Middle frontal gyrus (tissue), 1 donor: Measurements from ENCODE around the gene APBB1IP.
"Not testable (repeated sequence)": the region's sequence is repeated elsewhere in the genome, so short reads cannot be mapped to it uniquely, and the experiment has no call there.

ENCODE experiments used
- DNase-seq: peaks from one replicate; pipeline ENCODE4 v3.0.0-alpha.2; 2015; ENCODE audit warnings: low spot score; ENCODE audit errors: extremely low spot score

APBB1IP gene

GRCh38 chr10:26441491-26442214, 3.5 kb downstream of the APBB1IP start:
- DNase-seq: no peak

- DNase-seq: no peak
These were observed 7.4 kb downstream of the APBB1IP start for GRCh38 chr10:26445411-26446031.

- DNase-seq: no peak
These were observed 8.1 kb downstream of the APBB1IP start for GRCh38 chr10:26446258-26446657.

DNA sequence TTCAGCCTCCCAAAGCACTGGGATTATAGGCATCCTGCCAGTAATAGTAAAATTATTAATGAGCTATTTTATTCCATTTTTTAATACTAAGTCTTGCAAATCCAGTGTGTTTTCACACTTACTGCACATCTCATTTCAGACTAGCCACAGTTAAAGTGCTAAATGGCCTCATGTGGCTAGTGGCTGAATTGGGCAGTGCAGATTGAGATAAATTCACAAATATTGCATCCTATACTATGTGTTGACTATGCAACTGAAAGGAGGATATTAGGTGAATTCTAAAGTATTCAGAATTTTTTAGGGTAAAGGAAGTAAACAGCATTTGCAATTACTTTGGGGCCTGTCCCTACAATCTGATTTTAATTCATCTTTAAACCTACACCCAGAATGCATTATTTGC, 10.2 kb downstream of the APBB1IP start:
- DNase-seq: no peak

DNA sequence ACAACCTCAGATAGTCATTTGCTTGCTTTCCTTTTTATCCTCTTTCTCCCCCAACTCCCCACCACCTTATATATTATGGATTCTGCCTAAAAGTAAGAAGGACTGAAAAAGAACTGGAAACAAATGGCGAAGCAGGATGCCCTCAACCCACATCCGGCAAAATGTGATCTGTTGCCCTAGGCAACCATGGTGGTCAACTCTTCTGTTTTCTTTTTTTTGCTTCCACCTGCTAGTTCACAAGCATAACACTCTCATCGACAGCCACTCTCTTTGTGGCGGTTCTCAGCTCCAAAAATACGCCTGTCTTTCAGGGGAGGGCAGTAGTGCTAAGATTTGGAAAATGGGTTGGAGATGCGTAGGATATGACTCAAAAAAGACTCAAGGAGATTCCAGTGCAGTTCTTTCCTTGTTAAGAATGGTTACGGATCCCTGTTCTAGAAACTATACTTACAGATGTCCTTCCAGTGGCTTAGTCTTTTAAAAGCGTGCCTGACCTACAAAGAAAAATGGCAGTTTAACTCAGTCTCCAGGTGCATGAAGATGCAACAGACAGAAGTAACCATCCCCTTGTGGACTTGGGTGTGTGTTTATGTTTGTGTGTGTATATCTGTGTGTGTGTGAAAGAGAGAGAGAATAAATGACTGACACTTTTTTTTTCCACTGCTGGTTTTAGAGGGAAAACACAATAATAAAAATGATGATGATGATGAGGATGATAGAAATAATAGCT, 10.7 kb downstream of the APBB1IP start:
- DNase-seq: no peak

DNA sequence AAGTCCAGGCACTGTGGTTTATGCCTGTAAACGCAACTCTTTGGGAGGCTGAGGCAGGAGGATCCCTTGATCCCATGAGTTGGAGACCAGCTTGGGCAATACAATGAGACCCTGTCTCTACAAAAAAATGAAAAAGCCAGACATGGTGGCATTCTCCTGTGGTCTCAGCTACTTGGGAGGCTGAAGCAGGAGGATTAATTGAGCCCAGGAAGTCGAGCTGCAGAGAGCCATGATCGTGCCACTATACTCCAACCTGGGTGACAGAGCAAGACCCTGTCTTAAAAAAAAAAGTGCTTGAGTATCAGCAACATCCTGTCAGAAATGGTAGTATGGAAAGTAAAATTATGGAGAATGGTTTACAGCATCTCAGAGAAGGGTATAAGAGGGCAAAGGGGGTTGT, 11.6 kb downstream of the APBB1IP start:
- DNase-seq: no peak

GRCh38 chr10:26451903-26452302, 13.8 kb downstream of the APBB1IP start:
- DNase-seq: no peak

GRCh38 chr10:26453850-26454249, 15.7 kb downstream of the APBB1IP start:
- DNase-seq: no peak

GRCh38 chr10:26454891-26455290, 16.8 kb downstream of the APBB1IP start:
- no peak for DNase-seq

DNA sequence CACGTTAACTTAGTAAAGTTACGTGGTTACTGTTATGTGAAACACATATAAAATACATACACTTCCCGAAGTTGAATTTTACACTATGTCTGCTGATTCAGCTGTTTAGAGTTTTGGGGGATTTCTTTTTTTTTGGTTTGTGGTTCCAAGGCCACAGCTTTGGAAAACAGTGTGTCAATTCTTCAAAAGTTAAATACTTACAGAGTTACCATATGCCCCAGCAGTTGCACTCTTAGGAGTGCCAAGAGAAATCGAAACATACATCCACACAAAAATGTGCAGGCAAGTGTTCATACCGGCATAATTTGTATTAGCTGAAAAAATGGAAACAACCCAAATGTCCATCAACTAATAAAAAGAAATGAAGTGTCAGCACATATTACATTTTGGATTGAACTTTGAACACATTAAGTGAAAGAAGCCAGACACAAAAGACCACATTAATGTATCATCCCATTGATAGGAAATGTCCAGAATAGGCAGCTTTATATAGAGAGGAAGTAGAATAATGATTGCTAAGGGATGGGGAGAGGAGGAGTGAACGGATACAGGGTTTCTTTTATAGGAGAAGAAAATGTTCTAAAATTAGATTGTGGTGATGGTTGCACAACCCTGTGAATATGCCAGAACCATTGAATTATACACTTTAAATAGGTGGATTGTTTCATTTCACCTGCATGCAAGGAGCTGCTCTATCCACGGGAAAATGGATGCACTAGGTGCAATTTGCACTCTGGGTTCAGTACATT, 17.6 kb downstream of the APBB1IP start:
- DNase-seq: no peak

GRCh38 chr10:26457088-26457487, 18.9 kb downstream of the APBB1IP start:
- no peak for DNase-seq

DNA sequence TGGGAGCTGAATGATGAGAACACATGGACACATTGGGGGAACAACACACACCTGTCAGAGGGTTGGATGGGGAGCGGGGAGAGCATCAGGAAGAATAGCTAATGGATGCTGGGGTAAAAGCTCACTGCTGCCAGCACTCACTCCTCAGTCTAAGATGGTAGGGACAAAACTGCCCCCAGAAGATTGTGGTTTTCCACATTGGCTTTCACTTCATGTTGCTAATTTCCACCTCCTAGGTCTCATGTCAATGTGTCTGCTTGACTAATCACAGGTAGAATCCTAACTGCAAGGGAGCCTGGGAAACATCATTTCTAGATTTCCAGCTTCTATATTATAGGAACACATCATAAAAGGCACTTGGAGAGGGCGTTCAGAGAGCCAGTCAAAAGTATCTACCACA, 22.6 kb downstream of the APBB1IP start:
- DNase-seq: no peak

- DNase-seq: no peak
These were observed 25.8 kb downstream of the APBB1IP start for GRCh38 chr10:26463986-26464385.

DNA sequence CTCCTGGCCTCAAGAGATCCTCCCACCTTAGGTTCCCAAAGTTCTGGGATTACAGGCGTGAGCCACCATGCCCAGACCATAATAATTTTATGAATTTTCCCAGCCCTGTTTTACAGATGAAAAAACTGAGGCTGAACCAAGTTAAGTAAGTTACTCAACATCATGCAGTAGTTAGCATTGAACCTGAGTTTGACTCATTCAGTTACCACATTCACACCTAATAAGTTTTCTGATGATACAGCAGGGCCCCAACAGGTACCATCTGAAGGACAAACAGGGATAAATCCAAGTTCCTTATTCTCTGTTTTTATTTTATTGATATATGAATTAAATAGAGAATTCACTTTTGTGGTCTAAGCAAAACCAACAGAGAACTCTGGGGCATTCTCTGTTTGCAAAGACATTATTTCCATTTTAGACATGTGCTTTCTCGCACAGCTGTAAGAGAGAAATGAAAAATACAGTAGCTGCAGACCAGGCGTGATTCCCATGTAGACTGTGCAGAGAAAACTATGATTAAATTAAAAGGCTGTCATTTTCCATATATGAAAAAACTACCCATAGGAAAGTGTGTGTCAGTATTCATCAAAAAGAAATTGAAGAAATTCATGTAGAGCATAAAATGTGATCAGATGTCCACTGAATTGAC, 26.6 kb downstream of the APBB1IP start:
- no peak for DNase-seq

DNA sequence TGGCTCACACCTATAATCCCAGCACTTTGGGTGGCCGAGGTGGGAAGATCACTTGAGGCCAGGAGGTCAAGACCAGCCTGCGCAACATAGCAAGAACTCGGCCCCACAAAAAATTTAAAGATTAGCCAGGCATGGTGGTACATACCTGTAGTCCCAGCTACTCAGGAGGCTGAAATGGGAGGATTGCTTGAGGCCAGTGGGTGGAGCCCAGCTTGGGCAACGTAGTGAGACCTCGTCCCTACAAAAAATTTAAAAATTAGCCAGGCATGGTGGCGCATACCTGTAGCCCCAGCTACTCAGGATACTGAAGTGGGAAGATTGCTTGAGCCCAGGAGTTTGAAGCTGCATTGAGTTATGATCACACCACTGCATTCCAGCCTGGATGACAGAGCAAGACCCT, 28.4 kb downstream of the APBB1IP start:
- not testable (repeated sequence) for DNase-seq

- no peak for DNase-seq
These were observed 29.5 kb downstream of the APBB1IP start for GRCh38 chr10:26467639-26468038.

DNA sequence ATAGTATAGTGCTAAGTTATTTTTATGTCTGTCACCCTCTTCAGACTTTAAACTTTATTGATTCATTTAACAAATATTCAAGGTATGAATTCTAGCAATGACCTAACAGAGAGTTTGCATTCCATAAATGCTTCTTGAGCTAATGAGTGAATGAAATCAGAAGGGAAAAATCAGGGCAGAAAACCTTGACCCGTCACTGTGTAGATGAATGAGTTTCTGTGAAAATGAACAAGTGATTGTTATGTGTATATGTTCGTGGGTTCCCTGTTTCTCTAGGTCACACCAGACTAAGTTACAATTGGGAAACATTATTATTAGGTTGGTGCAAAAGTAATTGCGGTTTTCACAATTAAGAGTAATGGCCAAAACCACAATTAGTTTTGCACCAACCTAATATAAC, 30.1 kb downstream of the APBB1IP start:
- no peak for DNase-seq

GRCh38 chr10:26468700-26469099, 30.6 kb downstream of the APBB1IP start:
- DNase-seq: no peak

GRCh38 chr10:26472492-26472778, 34.3 kb downstream of the APBB1IP start:
- no peak for DNase-seq

DNA sequence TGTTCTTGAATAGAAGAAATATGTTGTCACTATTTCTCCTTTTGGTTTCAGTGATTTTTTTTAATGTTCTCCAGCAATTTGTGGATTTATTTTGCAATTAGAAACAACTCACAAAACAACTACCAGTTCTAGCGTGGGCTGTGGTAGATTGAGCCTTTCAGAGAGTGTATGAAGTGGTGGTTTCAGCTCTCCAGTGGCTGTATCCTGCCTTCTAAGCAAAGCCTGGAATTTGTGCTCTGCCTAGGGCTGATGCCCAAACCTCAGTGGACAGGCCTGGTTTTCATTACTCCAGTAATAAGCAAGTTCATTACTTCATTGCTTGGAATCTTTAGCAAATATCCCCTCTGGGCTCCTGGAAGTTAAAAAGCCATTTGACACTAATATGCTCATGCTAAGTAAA, 35.9 kb downstream of the APBB1IP start:
- DNase-seq: no peak

DNA sequence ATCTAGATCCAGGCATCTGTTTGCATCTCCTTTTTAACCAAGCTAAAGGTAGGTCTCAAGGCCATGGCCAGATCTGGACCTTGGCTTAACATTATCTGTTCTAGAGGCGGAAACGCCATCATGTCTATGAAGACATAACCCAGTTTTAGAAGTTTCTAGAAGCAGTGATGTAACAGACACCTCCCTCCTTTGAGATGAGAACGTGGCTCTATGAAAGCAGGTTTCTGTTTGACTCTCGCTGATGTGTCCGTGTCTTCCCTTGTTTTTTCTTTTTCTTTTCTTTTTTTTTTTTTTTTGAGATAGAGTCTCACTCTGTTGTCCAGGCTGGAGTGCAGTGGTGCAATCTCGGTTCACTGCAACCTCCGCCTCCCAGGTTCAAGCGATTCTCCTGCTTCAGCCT, 36.7 kb downstream of the APBB1IP start:
- DNase-seq: not testable (repeated sequence)

- DNase-seq: no peak
These were observed 37.2 kb downstream of the APBB1IP start for GRCh38 chr10:26475386-26475785.
